DMS114 treated with DMSO at 0.1 percent for 48 hours (cell line): ENCODE measurements around the gene SUGCT.
"Not testable (repeated sequence)": the region's sequence is repeated elsewhere in the genome, so short reads cannot be mapped to it uniquely, and the experiment has no call there.

ENCODE experiments used
- DNase-seq: peaks from one replicate; lab custom pipeline; 2025; ENCODE audit not compliant: unreplicated experiment; lab: John Stamatoyannopoulos, UW

SUGCT gene

GRCh38 chr7:40551685-40552576 is 417.1 kb downstream of the SUGCT start:
- DNase-seq: no peak

- no peak for DNase-seq
These were observed 425.9 kb downstream of the SUGCT start for GRCh38 chr7:40560672-40561071.

- no peak for DNase-seq
These were observed 432.1 kb downstream of the SUGCT start for GRCh38 chr7:40566879-40567278.

- no peak for DNase-seq
These were observed 434.5 kb downstream of the SUGCT start for GRCh38 chr7:40569326-40569725.

- DNase-seq: no peak
These were observed 435.4 kb downstream of the SUGCT start for GRCh38 chr7:40570223-40570622.

- DNase-seq: no peak
These were observed 437.0 kb downstream of the SUGCT start for GRCh38 chr7:40571796-40572195.

- DNase-seq: no peak
These were observed 438.1 kb downstream of the SUGCT start for GRCh38 chr7:40572810-40573465.

- no peak for DNase-seq
These were observed 444.6 kb downstream of the SUGCT start for GRCh38 chr7:40579401-40579800.

GRCh38 chr7:40580776-40581175 is 446.0 kb downstream of the SUGCT start:
- DNase-seq: no peak

GRCh38 chr7:40582539-40582938 is 447.7 kb downstream of the SUGCT start:
- DNase-seq: no peak

GRCh38 chr7:40583667-40584444 is 449.1 kb downstream of the SUGCT start:
- no peak for DNase-seq

- no peak for DNase-seq
These were observed 450.0 kb downstream of the SUGCT start for GRCh38 chr7:40584667-40585433.

GRCh38 chr7:40586197-40586596 is 451.4 kb downstream of the SUGCT start:
- DNase-seq: no peak

GRCh38 chr7:40587419-40587818 is 452.6 kb downstream of the SUGCT start:
- DNase-seq: no peak

GRCh38 chr7:40595129-40595528 is 460.3 kb downstream of the SUGCT start:
- no peak for DNase-seq

- DNase-seq: no peak
These were observed 461.0 kb downstream of the SUGCT start for GRCh38 chr7:40595832-40596231.

GRCh38 chr7:40597517-40597916 is 462.7 kb downstream of the SUGCT start:
- DNase-seq: no peak

GRCh38 chr7:40598915-40599314 is 464.1 kb downstream of the SUGCT start:
- no peak for DNase-seq

GRCh38 chr7:40599836-40600235 is 465.0 kb downstream of the SUGCT start:
- DNase-seq: no peak

GRCh38 chr7:40602351-40602750 is 467.5 kb downstream of the SUGCT start:
- not testable (repeated sequence) for DNase-seq
